ENCODE data around the gene TMEM50B. TPM values are rescaled to one million over a fixed set of nuclear protein-coding genes. Genes with fewer than 3 reads are reported as not detected.

Gene TMEM50B
- total and polyA plus RNA-seq, 2 experiments from 2014 or later = 73.1 to 88.0 TPM

DNA sequence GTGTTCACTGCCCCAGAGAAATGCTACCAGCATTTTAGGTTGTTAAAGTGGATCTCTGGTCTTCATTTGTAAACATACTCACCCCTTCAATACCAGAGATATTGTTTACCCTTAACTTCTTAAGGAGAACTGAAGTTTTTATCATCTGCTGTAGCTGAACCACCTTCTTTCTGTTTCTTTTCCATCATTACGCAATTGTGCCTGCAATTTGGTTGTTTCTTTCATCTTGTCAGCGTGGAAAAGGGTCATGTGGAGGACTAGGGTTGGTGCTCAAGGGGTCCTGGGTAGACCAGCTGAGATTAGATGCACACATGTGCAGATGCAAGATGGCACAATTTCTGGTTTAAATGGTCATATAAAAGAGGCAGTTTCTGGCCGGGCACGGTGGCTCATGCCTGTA lies 39.1 kb upstream of the TMEM50B start:
- Histone ChIP-seq H3K4me3 (no peak overlapping the region), H3K27ac (no peak overlapping the region), H3K79me2 (no peaks in the 10 kb centered on the region), H3K36me3 (replicated peaks; ENCODE audit: insufficient read depth, low read depth) (no peaks in the 10 kb centered on the region), H4K20me1 (ENCODE audit: insufficient read depth, poor library complexity, severe bottlenecking) (no peaks in the 10 kb centered on the region), H3K4me1 (ENCODE audit: insufficient read depth) (no peaks in the 10 kb centered on the region), H3K9me3 (ENCODE audit: low read depth) (no peaks in the 10 kb centered on the region), H2AFZ (no peak overlapping the region), H3K9me2 (replicated peaks; ENCODE audit: insufficient read depth) (no peaks in the 10 kb centered on the region), H3K4me2 (no peak overlapping the region), H3K27me3 (no peaks in the 10 kb centered on the region)
- TF ChIP-seq, protein P1, sequence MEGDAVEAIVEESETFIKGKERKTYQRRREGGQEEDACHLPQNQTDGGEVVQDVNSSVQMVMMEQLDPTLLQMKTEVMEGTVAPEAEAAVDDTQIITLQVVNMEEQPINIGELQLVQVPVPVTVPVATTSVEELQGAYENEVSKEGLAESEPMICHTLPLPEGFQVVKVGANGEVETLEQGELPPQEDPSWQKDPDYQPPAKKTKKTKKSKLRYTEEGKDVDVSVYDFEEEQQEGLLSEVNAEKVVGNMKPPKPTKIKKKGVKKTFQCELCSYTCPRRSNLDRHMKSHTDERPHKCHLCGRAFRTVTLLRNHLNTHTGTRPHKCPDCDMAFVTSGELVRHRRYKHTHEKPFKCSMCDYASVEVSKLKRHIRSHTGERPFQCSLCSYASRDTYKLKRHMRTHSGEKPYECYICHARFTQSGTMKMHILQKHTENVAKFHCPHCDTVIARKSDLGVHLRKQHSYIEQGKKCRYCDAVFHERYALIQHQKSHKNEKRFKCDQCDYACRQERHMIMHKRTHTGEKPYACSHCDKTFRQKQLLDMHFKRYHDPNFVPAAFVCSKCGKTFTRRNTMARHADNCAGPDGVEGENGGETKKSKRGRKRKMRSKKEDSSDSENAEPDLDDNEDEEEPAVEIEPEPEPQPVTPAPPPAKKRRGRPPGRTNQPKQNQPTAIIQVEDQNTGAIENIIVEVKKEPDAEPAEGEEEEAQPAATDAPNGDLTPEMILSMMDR (IDR thresholded peaks at IDR 0.05; ENCODE audit: poor library complexity) = no peak
- TF ChIP-seq EZH2 (IDR thresholded peaks at IDR 0.05; ENCODE audit: borderline replicate concordance) (no peak), EZH2phosphoT487 (IDR thresholded peaks at IDR 0.05; ENCODE audit: low read depth, severe bottlenecking, unreplicated experiment) (no peak)
- DNase-seq (ENCODE audit: low spot score) = no peak
- 93% methylated on average over 4 of the region's 4 CpGs for WGBS (ENCODE audit: low lambda C conversion rate, missing lambda C conversion rate)

DNA sequence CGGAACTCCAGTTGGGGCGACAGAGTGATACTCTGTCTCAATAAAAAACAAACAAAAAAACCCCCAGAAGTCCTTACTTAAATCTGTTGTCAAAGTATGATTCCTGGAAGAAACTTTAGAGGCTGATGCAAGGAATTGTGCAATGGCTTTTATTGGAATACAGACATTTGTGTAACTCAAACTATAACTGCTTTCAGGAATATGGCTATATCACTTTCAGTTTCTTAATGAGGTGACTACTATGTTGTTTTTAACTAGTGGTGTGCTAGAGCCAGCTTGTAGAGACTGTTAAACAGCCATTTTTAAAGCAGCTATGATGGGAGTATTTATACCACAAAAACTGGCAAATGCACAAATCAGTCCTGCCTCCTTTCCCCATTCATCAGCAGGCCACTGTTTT lies 34.5 kb upstream of the TMEM50B start:
- Histone ChIP-seq H3K4me1 (ENCODE audit: insufficient read depth) (no peaks in the 10 kb centered on the region), H3K27me3 (no peaks in the 10 kb centered on the region), H3K36me3 (replicated peaks; ENCODE audit: insufficient read depth, low read depth) (no peaks in the 10 kb centered on the region), H4K20me1 (ENCODE audit: insufficient read depth, poor library complexity, severe bottlenecking) (no peaks in the 10 kb centered on the region), H3K4me3 (no peak overlapping the region), H3K27ac (peak overlapping the region; percentile 25), H3K9me2 (replicated peaks; ENCODE audit: insufficient read depth) (no peaks in the 10 kb centered on the region), H3K9me3 (ENCODE audit: low read depth) (no peaks in the 10 kb centered on the region), H3K4me2 (no peak overlapping the region), H3K79me2 (no peaks in the 10 kb centered on the region), H2AFZ (no peak overlapping the region)
- no peak for DNase-seq (ENCODE audit: low spot score)
- WGBS (ENCODE audit: low lambda C conversion rate, missing lambda C conversion rate) = 96% methylated on average over 2 of the region's 2 CpGs
- TF ChIP-seq, protein P1 (IDR thresholded peaks at IDR 0.05; ENCODE audit: poor library complexity) = no peak
- TF ChIP-seq EZH2phosphoT487 (IDR thresholded peaks at IDR 0.05; ENCODE audit: low read depth, severe bottlenecking, unreplicated experiment) = no peak

DNA sequence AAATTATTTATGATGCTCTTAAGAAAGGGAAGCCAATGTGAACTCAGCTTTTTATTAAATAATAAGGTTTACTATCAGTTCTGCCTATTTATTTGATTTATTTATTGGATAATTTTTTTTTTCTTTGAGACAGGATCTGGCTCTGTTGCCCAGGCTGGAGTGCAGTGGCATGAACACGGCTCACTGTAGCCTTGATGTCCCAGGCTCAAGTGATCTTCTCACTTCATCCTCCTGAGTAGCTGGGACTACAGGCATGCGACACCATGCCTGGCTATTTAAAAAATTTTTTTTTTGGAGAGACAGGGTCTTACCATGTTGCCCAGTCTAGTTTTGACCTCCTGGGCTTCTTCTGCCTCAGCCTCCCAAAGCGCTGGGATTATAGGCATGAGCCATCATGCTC lies 32.7 kb upstream of the TMEM50B start:
- TF ChIP-seq EZH2 (IDR thresholded peaks at IDR 0.05; ENCODE audit: borderline replicate concordance) (no peak), EZH2phosphoT487 (IDR thresholded peaks at IDR 0.05; ENCODE audit: low read depth, severe bottlenecking, unreplicated experiment) (no peak)
- TF ChIP-seq, protein P1 (IDR thresholded peaks at IDR 0.05; ENCODE audit: poor library complexity) = no peak
- Histone ChIP-seq H3K4me1 (ENCODE audit: insufficient read depth) (no peaks in the 10 kb centered on the region), H3K4me3 (no peak overlapping the region), H3K9me3 (ENCODE audit: low read depth) (no peaks in the 10 kb centered on the region), H3K27ac (no peak overlapping the region), H3K9me2 (replicated peaks; ENCODE audit: insufficient read depth) (no peaks in the 10 kb centered on the region), H4K20me1 (ENCODE audit: insufficient read depth, poor library complexity, severe bottlenecking) (no peaks in the 10 kb centered on the region), H3K4me2 (no peak overlapping the region), H3K27me3 (no peaks in the 10 kb centered on the region), H2AFZ (no peak overlapping the region), H3K79me2 (no peaks in the 10 kb centered on the region), H3K36me3 (replicated peaks; ENCODE audit: insufficient read depth, low read depth) (no peaks in the 10 kb centered on the region)
- WGBS (ENCODE audit: low lambda C conversion rate, missing lambda C conversion rate) = 98% methylated on average over 3 of the region's 3 CpGs
- DNase-seq (ENCODE audit: low spot score) = no peak

DNA sequence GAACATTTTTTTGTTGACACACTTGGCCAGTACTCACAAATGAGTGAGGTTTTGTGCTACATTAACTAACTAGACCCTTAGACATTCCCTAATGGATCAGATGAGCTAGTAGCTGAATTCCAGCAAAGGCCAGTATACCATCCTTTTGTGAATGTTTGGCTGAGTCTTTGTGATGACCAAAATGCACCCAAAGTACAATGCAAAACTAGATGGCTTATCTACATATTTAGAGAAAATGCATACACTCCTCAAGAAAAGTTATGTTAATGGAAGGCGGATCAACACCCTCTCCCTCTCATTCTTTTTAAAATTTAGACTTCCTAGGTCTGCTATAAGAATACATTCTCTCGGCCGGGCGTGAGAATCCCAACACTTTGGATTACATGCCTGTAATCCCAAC lies 31.9 kb upstream of the TMEM50B start:
- TF ChIP-seq EZH2 (IDR thresholded peaks at IDR 0.05; ENCODE audit: borderline replicate concordance) (no peak), EZH2phosphoT487 (IDR thresholded peaks at IDR 0.05; ENCODE audit: low read depth, severe bottlenecking, unreplicated experiment) (no peak)
- TF ChIP-seq, protein P1 (IDR thresholded peaks at IDR 0.05; ENCODE audit: poor library complexity) = no peak
- 96% methylated on average over 4 of the region's 4 CpGs for WGBS (ENCODE audit: low lambda C conversion rate, missing lambda C conversion rate)

More for the DNA sequence above, 31.9 kb upstream of the TMEM50B start:
- DNase-seq (ENCODE audit: low spot score) = no peak
- H3K4me3 ChIP-seq = no peak overlapping the region
- H3K4me1 ChIP-seq (ENCODE audit: insufficient read depth) = no peaks in the 10 kb centered on the region
- no peak overlapping the region for H3K4me2 ChIP-seq
- H4K20me1 ChIP-seq (ENCODE audit: insufficient read depth, poor library complexity, severe bottlenecking) = no peaks in the 10 kb centered on the region
- H3K27me3 ChIP-seq = no peaks in the 10 kb centered on the region
- no peaks in the 10 kb centered on the region for H3K79me2 ChIP-seq
- peaks cover 3% of the 10 kb centered on the region for H3K36me3 ChIP-seq (replicated peaks; ENCODE audit: insufficient read depth, low read depth)
- H2AFZ ChIP-seq = no peak overlapping the region
- no peaks in the 10 kb centered on the region for H3K9me3 ChIP-seq (ENCODE audit: low read depth)
- no peaks in the 10 kb centered on the region for H3K9me2 ChIP-seq (replicated peaks; ENCODE audit: insufficient read depth)
- no peak overlapping the region for H3K27ac ChIP-seq

Measured in hepatocyte (in vitro differentiated cells).